NT2/D1 (cell line): ENCODE results near the gene GPR32.

Experiments used
- SUZ12 ChIP-seq: IDR thresholded peaks from 2 replicates; pipeline ENCODE4 v1.6.1; 2011; ENCODE audit not compliant: insufficient read length, insufficient read depth; ENCODE audit errors: extremely low read depth
- YY1 ChIP-seq: IDR thresholded peaks from 2 replicates; pipeline ENCODE4 v1.6.1; 2011; ENCODE audit not compliant: insufficient read length, insufficient read depth
- ZNF274 ChIP-seq: IDR thresholded peaks from 2 replicates; pipeline ENCODE4 v1.6.1; 2011; ENCODE audit warnings: mild to moderate bottlenecking, low read depth, low read length

GRCh38 chr19:50793558-50794065 is 23.3 kb downstream of the GPR32 start:
- TF ChIP-seq ZNF274 (no peak), SUZ12 (no peak), YY1 (no peak)
